ENCODE measurements around the gene TRMT13. TPM values are rescaled to one million over a fixed set of nuclear protein-coding genes. Genes with fewer than 3 reads are reported as not detected.
A peak's percentile ranks its signal among the peaks of the same experiment; 100 is the strongest.

Gene TRMT13
- polyA plus RNA-seq, 1 experiment: 17.9 TPM

GRCh38 chr1:100127226-100127625 is 5.7 kb upstream of the TRMT13 start:
- Histone ChIP-seq H3K9me3 (ENCODE audit: control insufficient read depth, insufficient read depth, low read length) (no peaks in the 10 kb centered on the region), H3K4me3 (ENCODE audit: low read depth, low read length) (no peak overlapping the region), H3K27me3 (ENCODE audit: control insufficient read depth, insufficient read depth, low read length) (no peaks in the 10 kb centered on the region), H3K27ac (ENCODE audit: low read depth, low read length) (no peak overlapping the region)
- no peak for TF ChIP-seq CTCF (IDR thresholded peaks at IDR 0.05; ENCODE audit: low read depth, low read length)
- CTCF ChIA-PET: no interaction called here
- POLR2A ChIA-PET: interaction anchor here (0.6 kb wide), 1 partner anchor 496 kb away, joined by 3 read pairs; no protein-coding TSS in a partner anchor
- no peak for DNase-seq (ENCODE audit: low read depth, low spot score)

- DNase-seq (ENCODE audit: low read depth, low spot score): no peak
- ChIA-PET CTCF (no interaction called here), POLR2A (interaction anchor here (0.7 kb wide), 1 partner anchor 374 kb away, joined by 7 read pairs; no protein-coding TSS in a partner anchor)
- Histone ChIP-seq H3K27ac (ENCODE audit: low read depth, low read length) (no peak overlapping the region), H3K27me3 (ENCODE audit: control insufficient read depth, insufficient read depth, low read length) (no peaks in the 10 kb centered on the region), H3K9me3 (ENCODE audit: control insufficient read depth, insufficient read depth, low read length) (no peaks in the 10 kb centered on the region; the same call in 1 of the 2 replicates), H3K4me3 (ENCODE audit: low read depth, low read length) (no peak overlapping the region)
- TF ChIP-seq CTCF (IDR thresholded peaks at IDR 0.05; ENCODE audit: low read depth, low read length): no peak
Measured at GRCh38 chr1:100130552-100131077, 2.3 kb upstream of the TRMT13 start.

DNA sequence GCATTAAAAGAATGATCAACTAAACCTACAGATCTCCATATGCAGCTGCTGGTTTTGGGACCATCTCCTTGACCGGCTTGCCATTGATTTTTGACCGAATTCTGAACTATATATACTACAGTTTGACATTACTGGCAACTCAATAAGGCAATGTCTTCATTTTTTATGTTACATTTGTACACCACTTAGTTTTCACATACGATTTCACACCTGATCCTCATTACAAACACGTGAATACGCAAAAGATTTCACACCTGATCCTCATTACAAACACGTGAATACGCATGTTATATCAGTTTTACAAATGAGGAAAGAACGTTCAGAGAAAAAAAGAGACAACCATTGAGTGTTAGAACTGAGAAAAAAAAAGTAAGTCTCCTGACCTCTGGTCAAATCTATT is 1.3 kb upstream of the TRMT13 start:
- TF ChIP-seq CTCF (IDR thresholded peaks at IDR 0.05; ENCODE audit: low read depth, low read length): no peak
- H3K27me3 ChIP-seq (ENCODE audit: control insufficient read depth, insufficient read depth, low read length): no peaks in the 10 kb centered on the region
- ChIA-PET POLR2A (no interaction called here), CTCF (no interaction called here)
- H3K27ac ChIP-seq (ENCODE audit: low read depth, low read length): no peak overlapping the region
- no peaks in the 10 kb centered on the region; the same call in 1 of the 2 replicates for H3K9me3 ChIP-seq (ENCODE audit: control insufficient read depth, insufficient read depth, low read length)
- peak overlapping the region; percentile 98 for H3K4me3 ChIP-seq (ENCODE audit: low read depth, low read length)
- DNase-seq (ENCODE audit: low read depth, low spot score): no peak

- CTCF ChIA-PET: interaction anchor here (0.6 kb wide), 1 partner anchor 322 kb away, joined by 12 read pairs; no protein-coding TSS in a partner anchor
Measured at GRCh38 chr1:100134872-100135271, 1.9 kb downstream of the TRMT13 start.

More at GRCh38 chr1:100134872-100135271, 1.9 kb downstream of the TRMT13 start:
- no peak overlapping the region for H3K4me3 ChIP-seq (ENCODE audit: low read depth, low read length)
- no peak for TF ChIP-seq CTCF (IDR thresholded peaks at IDR 0.05; ENCODE audit: low read depth, low read length)
- H3K9me3 ChIP-seq (ENCODE audit: control insufficient read depth, insufficient read depth, low read length): no peaks in the 10 kb centered on the region; the same call in 1 of the 2 replicates
- H3K27ac ChIP-seq (ENCODE audit: low read depth, low read length): no peak overlapping the region
- no peak for DNase-seq (ENCODE audit: low read depth, low spot score)
- no peaks in the 10 kb centered on the region for H3K27me3 ChIP-seq (ENCODE audit: control insufficient read depth, insufficient read depth, low read length)
- POLR2A ChIA-PET: no interaction called here
